Measurements from ENCODE around the gene CCDC175.

DNA sequence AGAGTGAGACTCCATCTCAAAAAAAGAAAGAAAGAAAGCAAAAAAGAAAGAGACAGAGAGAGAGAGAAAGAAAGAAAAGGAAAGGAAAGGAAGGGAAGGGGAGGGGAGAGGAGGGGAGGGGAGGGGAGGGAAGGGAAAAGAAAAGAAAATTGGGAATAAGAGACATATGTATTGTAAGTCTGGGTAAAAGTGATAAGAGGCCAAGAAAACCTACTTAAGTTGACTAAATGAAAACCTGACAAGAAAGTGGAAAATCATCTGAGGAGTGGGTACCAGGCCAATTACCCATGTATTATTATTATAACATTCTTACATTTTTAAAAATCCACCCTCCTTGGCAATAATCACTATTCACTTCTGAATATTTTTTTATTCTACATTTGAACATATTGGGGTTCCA, 46.3 kb downstream of the CCDC175 start:
- TF ChIP-seq BACH2 (CRISPR knock-in tag; IDR thresholded peaks at IDR 0.05; ENCODE audit: borderline replicate concordance) (no peak), OSR1 (CRISPR knock-in tag; IDR thresholded peaks at IDR 0.05) (no peak), ISL1 (CRISPR knock-in tag; IDR thresholded peaks at IDR 0.05) (no peak), ZNF8 (CRISPR knock-in tag; IDR thresholded peaks at IDR 0.05) (no peak)
- TF ChIP-seq, protein P1, sequence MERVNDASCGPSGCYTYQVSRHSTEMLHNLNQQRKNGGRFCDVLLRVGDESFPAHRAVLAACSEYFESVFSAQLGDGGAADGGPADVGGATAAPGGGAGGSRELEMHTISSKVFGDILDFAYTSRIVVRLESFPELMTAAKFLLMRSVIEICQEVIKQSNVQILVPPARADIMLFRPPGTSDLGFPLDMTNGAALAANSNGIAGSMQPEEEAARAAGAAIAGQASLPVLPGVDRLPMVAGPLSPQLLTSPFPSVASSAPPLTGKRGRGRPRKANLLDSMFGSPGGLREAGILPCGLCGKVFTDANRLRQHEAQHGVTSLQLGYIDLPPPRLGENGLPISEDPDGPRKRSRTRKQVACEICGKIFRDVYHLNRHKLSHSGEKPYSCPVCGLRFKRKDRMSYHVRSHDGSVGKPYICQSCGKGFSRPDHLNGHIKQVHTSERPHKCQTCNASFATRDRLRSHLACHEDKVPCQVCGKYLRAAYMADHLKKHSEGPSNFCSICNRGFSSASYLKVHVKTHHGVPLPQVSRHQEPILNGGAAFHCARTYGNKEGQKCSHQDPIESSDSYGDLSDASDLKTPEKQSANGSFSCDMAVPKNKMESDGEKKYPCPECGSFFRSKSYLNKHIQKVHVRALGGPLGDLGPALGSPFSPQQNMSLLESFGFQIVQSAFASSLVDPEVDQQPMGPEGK (CRISPR knock-in tag; IDR thresholded peaks at IDR 0.05; ENCODE audit: borderline replicate concordance), result no peak
- TF ChIP-seq, protein P2, sequence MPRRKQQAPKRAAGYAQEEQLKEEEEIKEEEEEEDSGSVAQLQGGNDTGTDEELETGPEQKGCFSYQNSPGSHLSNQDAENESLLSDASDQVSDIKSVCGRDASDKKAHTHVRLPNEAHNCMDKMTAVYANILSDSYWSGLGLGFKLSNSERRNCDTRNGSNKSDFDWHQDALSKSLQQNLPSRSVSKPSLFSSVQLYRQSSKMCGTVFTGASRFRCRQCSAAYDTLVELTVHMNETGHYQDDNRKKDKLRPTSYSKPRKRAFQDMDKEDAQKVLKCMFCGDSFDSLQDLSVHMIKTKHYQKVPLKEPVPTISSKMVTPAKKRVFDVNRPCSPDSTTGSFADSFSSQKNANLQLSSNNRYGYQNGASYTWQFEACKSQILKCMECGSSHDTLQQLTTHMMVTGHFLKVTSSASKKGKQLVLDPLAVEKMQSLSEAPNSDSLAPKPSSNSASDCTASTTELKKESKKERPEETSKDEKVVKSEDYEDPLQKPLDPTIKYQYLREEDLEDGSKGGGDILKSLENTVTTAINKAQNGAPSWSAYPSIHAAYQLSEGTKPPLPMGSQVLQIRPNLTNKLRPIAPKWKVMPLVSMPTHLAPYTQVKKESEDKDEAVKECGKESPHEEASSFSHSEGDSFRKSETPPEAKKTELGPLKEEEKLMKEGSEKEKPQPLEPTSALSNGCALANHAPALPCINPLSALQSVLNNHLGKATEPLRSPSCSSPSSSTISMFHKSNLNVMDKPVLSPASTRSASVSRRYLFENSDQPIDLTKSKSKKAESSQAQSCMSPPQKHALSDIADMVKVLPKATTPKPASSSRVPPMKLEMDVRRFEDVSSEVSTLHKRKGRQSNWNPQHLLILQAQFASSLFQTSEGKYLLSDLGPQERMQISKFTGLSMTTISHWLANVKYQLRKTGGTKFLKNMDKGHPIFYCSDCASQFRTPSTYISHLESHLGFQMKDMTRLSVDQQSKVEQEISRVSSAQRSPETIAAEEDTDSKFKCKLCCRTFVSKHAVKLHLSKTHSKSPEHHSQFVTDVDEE (CRISPR knock-in tag; IDR thresholded peaks at IDR 0.05), result no peak
